ENCODE data around the gene LRIG1. TPM values are rescaled to one million over a fixed set of nuclear protein-coding genes. Genes with fewer than 3 reads are reported as not detected.

The LRIG1 gene
- total RNA-seq, 1 donor from 2014 or later, result 8.2 TPM

GRCh38 chr3:66406831-66407610 lies 93.8 kb downstream of the LRIG1 start:
- no peak overlapping the region for H3K4me3 ChIP-seq (ENCODE audit: low read depth, low read length)
- H3K36me3 ChIP-seq (ENCODE audit: control insufficient read depth, insufficient read depth, low read length), result no peaks in the 10 kb centered on the region
- TF ChIP-seq, protein P1, sequence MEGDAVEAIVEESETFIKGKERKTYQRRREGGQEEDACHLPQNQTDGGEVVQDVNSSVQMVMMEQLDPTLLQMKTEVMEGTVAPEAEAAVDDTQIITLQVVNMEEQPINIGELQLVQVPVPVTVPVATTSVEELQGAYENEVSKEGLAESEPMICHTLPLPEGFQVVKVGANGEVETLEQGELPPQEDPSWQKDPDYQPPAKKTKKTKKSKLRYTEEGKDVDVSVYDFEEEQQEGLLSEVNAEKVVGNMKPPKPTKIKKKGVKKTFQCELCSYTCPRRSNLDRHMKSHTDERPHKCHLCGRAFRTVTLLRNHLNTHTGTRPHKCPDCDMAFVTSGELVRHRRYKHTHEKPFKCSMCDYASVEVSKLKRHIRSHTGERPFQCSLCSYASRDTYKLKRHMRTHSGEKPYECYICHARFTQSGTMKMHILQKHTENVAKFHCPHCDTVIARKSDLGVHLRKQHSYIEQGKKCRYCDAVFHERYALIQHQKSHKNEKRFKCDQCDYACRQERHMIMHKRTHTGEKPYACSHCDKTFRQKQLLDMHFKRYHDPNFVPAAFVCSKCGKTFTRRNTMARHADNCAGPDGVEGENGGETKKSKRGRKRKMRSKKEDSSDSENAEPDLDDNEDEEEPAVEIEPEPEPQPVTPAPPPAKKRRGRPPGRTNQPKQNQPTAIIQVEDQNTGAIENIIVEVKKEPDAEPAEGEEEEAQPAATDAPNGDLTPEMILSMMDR (IDR thresholded peaks at IDR 0.05; ENCODE audit: insufficient read depth, low read length, poor library complexity, severe bottlenecking), result no peak
- H3K27me3 ChIP-seq (ENCODE audit: control insufficient read depth, insufficient read depth, low read length), result no peaks in the 10 kb centered on the region
- no peak for DNase-seq (ENCODE audit: low read depth)

- Histone ChIP-seq H3K4me3 (ENCODE audit: low read depth, low read length) (no peak overlapping the region), H3K27me3 (ENCODE audit: control insufficient read depth, insufficient read depth, low read length) (no peaks in the 10 kb centered on the region), H3K36me3 (ENCODE audit: control insufficient read depth, insufficient read depth, low read length) (no peaks in the 10 kb centered on the region)
- TF ChIP-seq, protein P1 (IDR thresholded peaks at IDR 0.05; ENCODE audit: insufficient read depth, low read length, poor library complexity, severe bottlenecking), result no peak
- no peak for DNase-seq (ENCODE audit: low read depth)
Measured at GRCh38 chr3:66406163-66406562, 94.7 kb downstream of the LRIG1 start.

- Histone ChIP-seq H3K4me3 (ENCODE audit: low read depth, low read length) (no peak overlapping the region), H3K27me3 (ENCODE audit: control insufficient read depth, insufficient read depth, low read length) (no peaks in the 10 kb centered on the region), H3K36me3 (ENCODE audit: control insufficient read depth, insufficient read depth, low read length) (no peaks in the 10 kb centered on the region)
- TF ChIP-seq, protein P1 (IDR thresholded peaks at IDR 0.05; ENCODE audit: insufficient read depth, low read length, poor library complexity, severe bottlenecking), result no peak
- no peak for DNase-seq (ENCODE audit: low read depth)
Measured at GRCh38 chr3:66405701-66406091, 95.1 kb downstream of the LRIG1 start.

DNA sequence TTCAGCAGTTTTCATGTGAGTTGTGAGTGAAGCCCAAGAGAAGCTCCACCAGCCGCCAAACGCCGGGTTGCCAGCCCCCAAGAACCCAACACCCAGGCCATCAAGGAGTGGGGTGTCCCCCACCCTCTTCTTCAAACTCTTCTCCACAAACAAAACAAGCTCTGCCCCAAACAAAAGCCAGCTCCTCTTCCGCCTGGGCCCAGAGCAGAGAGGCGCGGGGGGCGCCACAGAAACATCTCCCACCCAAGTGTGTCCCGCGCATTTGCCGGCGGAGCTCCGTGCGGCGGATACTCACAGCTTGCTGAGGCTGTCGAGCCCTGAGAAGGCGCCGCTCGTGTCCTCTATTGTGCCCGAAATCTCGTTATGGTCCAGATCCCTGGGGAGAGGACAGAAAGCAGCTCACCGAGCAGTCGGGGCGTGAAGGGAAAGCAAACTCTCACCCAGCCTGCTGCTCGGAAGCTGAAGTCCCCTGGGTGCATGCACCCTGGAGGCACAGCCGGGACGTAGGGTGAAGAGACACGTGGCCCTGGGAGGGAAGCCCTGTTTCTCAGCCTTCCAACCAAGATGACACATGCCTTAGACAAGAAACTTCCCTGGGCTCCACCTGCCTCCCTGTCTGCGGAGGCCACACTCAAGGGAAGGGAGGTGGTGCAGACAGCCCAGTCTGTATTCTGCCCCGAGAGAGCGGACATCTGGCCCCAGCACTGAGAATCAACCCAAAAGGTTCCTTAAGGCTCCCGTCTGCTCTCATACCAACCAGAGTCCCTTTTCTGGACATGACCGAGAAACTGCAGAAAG lies 95.7 kb downstream of the LRIG1 start:
- TF ChIP-seq, protein P1 (IDR thresholded peaks at IDR 0.05; ENCODE audit: insufficient read depth, low read length, poor library complexity, severe bottlenecking), result no peak
- DNase-seq (ENCODE audit: low read depth), result no peak

DNA sequence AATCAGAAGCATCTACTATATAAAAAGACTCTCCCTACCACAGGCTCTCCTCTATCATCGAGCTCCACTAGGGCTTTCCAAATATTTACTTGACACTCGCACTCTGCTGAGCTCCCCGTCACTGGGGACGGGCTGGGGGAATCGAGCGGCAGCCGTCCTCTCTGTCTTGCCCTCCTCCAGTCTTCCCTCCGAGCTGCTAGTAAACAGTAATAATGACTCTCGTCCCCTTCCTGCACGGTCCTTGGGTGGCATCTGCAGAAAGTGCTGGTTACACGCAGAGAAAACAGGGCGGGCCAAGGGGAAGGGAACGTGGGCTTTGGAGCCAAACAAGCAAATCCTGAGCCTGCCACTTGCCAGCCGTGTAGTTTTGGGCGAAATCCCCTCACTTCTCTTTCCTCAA lies 96.6 kb downstream of the LRIG1 start:
- Histone ChIP-seq H3K36me3 (ENCODE audit: control insufficient read depth, insufficient read depth, low read length) (no peaks in the 10 kb centered on the region), H3K27me3 (ENCODE audit: control insufficient read depth, insufficient read depth, low read length) (no peaks in the 10 kb centered on the region), H3K4me3 (ENCODE audit: low read depth, low read length) (no peak overlapping the region)
- DNase-seq (ENCODE audit: low read depth), result no peak
- TF ChIP-seq, protein P1 (IDR thresholded peaks at IDR 0.05; ENCODE audit: insufficient read depth, low read length, poor library complexity, severe bottlenecking), result no peak

More for the DNA sequence above, 95.7 kb downstream of the LRIG1 start:
- Histone ChIP-seq H3K36me3 (ENCODE audit: control insufficient read depth, insufficient read depth, low read length) (no peaks in the 10 kb centered on the region), H3K27me3 (ENCODE audit: control insufficient read depth, insufficient read depth, low read length) (no peaks in the 10 kb centered on the region), H3K4me3 (ENCODE audit: low read depth, low read length) (no peak overlapping the region)
